ENCODE results near the gene HEG1. TPM values are rescaled to one million over a fixed set of nuclear protein-coding genes. Genes with fewer than 3 reads are reported as not detected.

The HEG1 gene
- total and polyA plus RNA-seq, 2 of the 4 experiments (the other 2 are of a cell fraction): 25.6 to 43.4 TPM

GRCh38 chr3:125003369-125003853, 52.4 kb downstream of the HEG1 start:
- peaks cover 79% of the 10 kb centered on the region for H3K36me3 ChIP-seq (ENCODE audit: control insufficient read depth, insufficient read depth, low read length)
- intact Hi-C loops (cut with micrococcal nuclease): loop anchor here (5.0 kb wide), 1 partner anchor 114 kb away; no protein-coding TSS in a partner anchor
- CTCF ChIA-PET: no interaction called here

More at GRCh38 chr3:125003369-125003853, 52.4 kb downstream of the HEG1 start:
- in situ Hi-C loops (cut with MboI; ENCODE audit: low sequenced_read_pairs): no loop called here
- no peaks in the 10 kb centered on the region for H3K27me3 ChIP-seq (ENCODE audit: control insufficient read depth, insufficient read depth, low read length)
- no peak overlapping the region for H3K56ac ChIP-seq (ENCODE audit: extremely low read depth, insufficient read depth, low read length)
- H2BK120ac ChIP-seq (ENCODE audit: low read depth, low read length): 0 out of 2 replicates have a peak overlapping the region, but pooled peaks have one; percentile 2
- no peak overlapping the region for H3K23ac ChIP-seq (ENCODE audit: low read depth, low read length)
- BruUV-seq (replicated peaks): no TSS peak
- H2BK20ac ChIP-seq (ENCODE audit: low read depth, low read length): no peak overlapping the region
- no peak overlapping the region for H3K9ac ChIP-seq (ENCODE audit: low read depth, low read length)
- H2BK5ac ChIP-seq (ENCODE audit: low read depth, low read length, poor library complexity, severe bottlenecking): peak overlapping the region; percentile 9
- H3K9me3 ChIP-seq (ENCODE audit: control insufficient read depth, insufficient read depth, low read length): no peaks in the 10 kb centered on the region
- H3K4me1 ChIP-seq (ENCODE audit: control insufficient read depth, insufficient read depth, low read length): peaks cover 14% of the 10 kb centered on the region
- H4K5ac ChIP-seq (ENCODE audit: low read depth, low read length): no peak overlapping the region
- peak overlapping the region; percentile 0 for H2AFZ ChIP-seq (replicated peaks; ENCODE audit: low read length, poor library complexity)
- no peak overlapping the region for H2AK5ac ChIP-seq (ENCODE audit: low read depth, low read length)
- no peak overlapping the region for H4K8ac ChIP-seq (ENCODE audit: low read depth in 2 of 2, low read length in 2 of 2)
- H2AK9ac ChIP-seq (replicated peaks; ENCODE audit: low read depth, low read length, poor library complexity): no peak overlapping the region
- dilution Hi-C loops (cut with HindIII; ENCODE audit: low sequenced_read_pairs, unreplicated experiment): no loop called here
- DNase-seq (peak; percentile 72), ATAC-seq (ENCODE audit: low read depth) (peak; percentile 74)
- H4K20me1 ChIP-seq (ENCODE audit: insufficient read depth, low read length): peaks cover 10% of the 10 kb centered on the region; the same call in 1 of the 2 replicates
- no peak overlapping the region for H3K14ac ChIP-seq (replicated peaks; ENCODE audit: low read depth, low read length)
- H3K9me1 ChIP-seq (ENCODE audit: insufficient read depth, low read length): peaks cover 33% of the 10 kb centered on the region
- H3K27ac ChIP-seq (ENCODE audit: insufficient read depth, low read length): no peak overlapping the region
- peaks cover 21 to 50% of the 10 kb centered on the region in 2 experiments for H3K79me1 ChIP-seq (ENCODE audit: low read depth in 1 of 2, low read length in 2 of 2)
- no peak overlapping the region for H3K4me3 ChIP-seq (ENCODE audit: insufficient read depth, low read depth, low read length)
- no peak overlapping the region for H4K91ac ChIP-seq (ENCODE audit: insufficient read depth, low read depth, low read length)
- POLR2A ChIA-PET (ENCODE audit: unreplicated experiment): interaction anchor here (1.2 kb wide), 1 partner anchor 9 kb away, joined by 3 read pairs; no protein-coding TSS in a partner anchor
- no peak overlapping the region for H3K4me2 ChIP-seq (ENCODE audit: low read depth, low read length)
- WGBS, 2 experiments (ENCODE audit: extremely low coverage in 2 of 2, insufficient read length in 1 of 2): 15% methylated on average over 3 of the region's 7 CpGs; no CpG with 5 or more reads in 1 of the 2 experiments
- H3K18ac ChIP-seq (ENCODE audit: low read depth, low read length): no peak overlapping the region
- TF ChIP-seq FOS (IDR thresholded peaks at IDR 0.05; ENCODE audit: low read depth, low read length) (no peak), CTCF (conservative IDR thresholded peaks at IDR 0.05; ENCODE audit: low read depth, low read length) (no peak), RAD21 (IDR thresholded peaks at IDR 0.05; ENCODE audit: low read length) (no peak), USF2 (IDR thresholded peaks at IDR 0.05; ENCODE audit: low read depth, low read length) (no peak), BHLHE40 (IDR thresholded peaks at IDR 0.05; ENCODE audit: low read depth, low read length) (no peak), POLR2A (IDR thresholded peaks at IDR 0.05; ENCODE audit: low read depth, low read length) (no peak), SMC3 (IDR thresholded peaks at IDR 0.05; ENCODE audit: low read depth, low read length) (no peak), NFE2L2 (IDR thresholded peaks at IDR 0.05; ENCODE audit: low read depth, low read length) (no peak), MXI1 (IDR thresholded peaks at IDR 0.05; ENCODE audit: borderline replicate concordance, low read depth, low read length) (no peak), CEBPB (IDR thresholded peaks at IDR 0.05; ENCODE audit: low read depth, low read length) (no peak)
- H3K4ac ChIP-seq (ENCODE audit: low read depth, low read length): peak overlapping the region; percentile 13; the same call in 1 of the 2 replicates
- no peak overlapping the region for H2BK15ac ChIP-seq (ENCODE audit: low read depth, low read length)
